Aorta (tissue), 5 donors: ENCODE results near the gene TAX1BP1. TPM values are rescaled to one million over a fixed set of nuclear protein-coding genes. Genes with fewer than 3 reads are reported as not detected.
"Not testable (repeated sequence)": the region's sequence is repeated elsewhere in the genome, so short reads cannot be mapped to it uniquely, and the experiment has no call there.

ENCODE experiments used
- ATAC-seq: fragments of 200-7000 bp; cut with Tn5 transposase; one replicate; pipeline ENCODE4 v1.9.1; 2022; ENCODE audit warnings: moderate library complexity; ENCODE audit not compliant: low FRiP score
- DNase-seq, 2 donors: peaks; one replicate each; pipeline ENCODE4 v3.0.0-alpha.2; 2020
- H3K27ac ChIP-seq, 2 donors: one replicate each; pipeline ENCODE4 v1.5.1; 2013; ENCODE audit warnings: low read length in 2 of 2, mild to moderate bottlenecking in 2 of 2, moderate library complexity in 2 of 2, control low read depth in 1 of 2, inconsistent platforms in 1 of 2, low read depth in 1 of 2
- H3K27me3 ChIP-seq, 2 donors: one replicate each; pipeline ENCODE4 v1.6.1; 2013; ENCODE audit warnings: control low read depth in 1 of 2, low read length in 1 of 2, mild to moderate bottlenecking in 1 of 2, moderate library complexity in 1 of 2; ENCODE audit not compliant: insufficient read depth in 2 of 2, control insufficient read depth in 1 of 2
- H3K36me3 ChIP-seq, 2 donors: one replicate each; pipeline ENCODE4 v1.6.1; 2013; ENCODE audit warnings: control low read depth in 1 of 2, low read length in 1 of 2, mild to moderate bottlenecking in 1 of 2; ENCODE audit not compliant: insufficient read depth in 2 of 2, control insufficient read depth in 1 of 2
- H3K4me1 ChIP-seq, 2 donors: one replicate each; pipeline ENCODE4 v1.6.1; 2013; ENCODE audit warnings: low read length in 2 of 2, control low read depth in 1 of 2, mild to moderate bottlenecking in 1 of 2, moderate library complexity in 1 of 2; ENCODE audit not compliant: insufficient read depth in 2 of 2, control insufficient read depth in 1 of 2
- H3K4me3 ChIP-seq, 2 donors: one replicate each; pipeline ENCODE4 v1.5.1; 2013; ENCODE audit warnings: low read length in 2 of 2, control low read depth in 1 of 2, mild to moderate bottlenecking in 1 of 2
- H3K9me3 ChIP-seq: one replicate; pipeline ENCODE4 v1.6.1; 2013; ENCODE audit warnings: mild to moderate bottlenecking, low read length; ENCODE audit not compliant: control insufficient read depth
- WGBS, 2 donors: extraction: QIAGEN DNeasy Blood & Tissue Kit; methylation state at CpG; one replicate each; pipeline ENCODE4 v1.1.7; 2013; 5-methylcytosine and 5-hydroxymethylcytosine counted together
- intact Hi-C, 2 donors: fragments of 100-400 bp; cut with DNase I; formaldehyde crosslinking; loops; one replicate each; pipeline versions ENCODE4 v1.14.2 to v1.15.0; 2022
- polyA plus RNA-seq, 2 donors: library from polyadenylated mRNA; stranded (reverse); fragments of 200-250 nt; gene quantifications; one replicate each; pipeline ENCODE4 v1.2.3, GENCODE V29; 2013
- total RNA-seq, 2 donors: library from RNA; stranded (reverse); fragmentation: NEBNext Ultra II Directional; extraction: Animal tissue kit (Norgen Biotek cat#: 25700); gene quantifications; one replicate each; pipeline ENCODE4 v1.2.1, GENCODE V29; 2021
- donor health status: healthy with polysubstance abuse.
- donor health status: Bipolar disorder and iron deficiency.
- donor health status: DM: no; HTN: no; CAD: no.
- donor health status: DM: no; HTN: no; CAD: no.
- donor health status: DM: yes; HTN: yes; CAD: no.

TAX1BP1 gene
- total and polyA plus RNA-seq, 4 donors = 68.4 to 113 (median 86.5) TPM

GRCh38 chr7:27742091-27742710, 2.2 kb downstream of the TAX1BP1 start:
- intact Hi-C loops = loop anchor here (5.0 to 10.0 kb wide), 3 partner anchors 40 to 283 kb away; no protein-coding TSS in a partner anchor
- WGBS, 2 donors = 77 to 80% methylated on average over 8 to 11 of the region's 11 CpGs

DNA sequence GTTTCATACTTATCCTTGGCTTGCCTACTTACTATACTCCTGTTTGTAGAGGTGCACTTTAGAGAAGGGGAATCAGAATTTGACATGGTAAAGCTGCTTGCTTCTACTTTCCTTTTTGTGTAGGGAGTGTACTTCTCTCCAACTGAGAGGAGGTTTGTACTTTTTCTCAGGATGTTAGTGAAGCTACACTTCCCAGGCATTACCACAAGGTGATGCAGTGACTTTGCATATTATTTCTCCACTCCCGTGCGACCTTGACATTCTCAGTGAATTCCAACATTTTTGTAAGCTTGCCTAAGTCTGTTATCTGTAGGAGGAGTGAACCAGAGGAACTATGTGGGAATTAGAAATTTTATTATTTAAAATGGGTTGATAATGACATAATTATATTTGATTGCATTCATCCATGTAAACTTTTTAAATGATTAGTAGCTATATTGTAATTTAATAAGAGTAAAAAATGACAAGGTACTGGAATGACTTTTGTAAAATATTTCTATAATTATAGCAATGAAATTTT, 5.2 kb downstream of the TAX1BP1 start:
- Histone ChIP-seq H3K4me3 (no peak overlapping the region), H3K36me3 (no peaks in the 10 kb centered on the region), H3K9me3 (no peaks in the 10 kb centered on the region), H3K4me1 (peaks cover 0 to 5% of the 10 kb centered on the region in 2 donors), H3K27me3 (no peaks in the 10 kb centered on the region), H3K27ac (no peak overlapping the region)
- intact Hi-C loops = loop anchor here (10.0 kb wide), 2 partner anchors 180 to 280 kb away; no protein-coding TSS in a partner anchor
- no peak for ATAC-seq
- no peak for DNase-seq
- 5 to 7% methylated on average over 2 of the region's 2 CpGs for WGBS, 2 donors

More at GRCh38 chr7:27742091-27742710, 2.2 kb downstream of the TAX1BP1 start:
- not testable (repeated sequence) for H3K4me1 ChIP-seq, H3K9me3 ChIP-seq, DNase-seq, ATAC-seq, H3K27ac ChIP-seq, H3K4me3 ChIP-seq, H3K36me3 ChIP-seq, H3K27me3 ChIP-seq

DNA sequence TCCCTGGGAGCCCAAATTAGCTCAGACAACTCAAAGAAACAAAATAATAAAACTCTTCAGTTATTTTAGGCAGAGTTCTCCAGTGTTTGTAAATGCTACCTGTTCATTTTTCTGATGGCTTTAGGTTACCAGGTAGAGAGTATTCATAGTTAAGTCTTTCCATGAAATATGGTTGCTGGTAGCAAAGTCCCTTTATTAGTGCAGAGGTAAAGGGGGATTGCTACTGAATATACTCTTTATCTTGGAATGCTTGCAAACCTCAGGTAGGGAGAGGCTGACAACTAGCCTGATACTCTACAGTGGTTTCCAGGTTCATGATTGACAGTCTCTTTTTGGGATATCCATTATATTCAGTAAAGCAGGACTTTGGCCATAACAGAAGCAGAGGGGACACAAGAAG, 6.5 kb downstream of the TAX1BP1 start:
- ATAC-seq (no peak), DNase-seq (no peak)
- Histone ChIP-seq H3K36me3 (peaks cover 0 to 3% of the 10 kb centered on the region in 2 donors), H3K4me3 (no peak overlapping the region), H3K4me1 (peaks cover 0 to 5% of the 10 kb centered on the region in 2 donors), H3K27ac (no peak overlapping the region), H3K27me3 (no peaks in the 10 kb centered on the region), H3K9me3 (no peaks in the 10 kb centered on the region)
- intact Hi-C loops = loop anchor here (10.0 kb wide), 2 partner anchors 178 to 278 kb away; no protein-coding TSS in a partner anchor

DNA sequence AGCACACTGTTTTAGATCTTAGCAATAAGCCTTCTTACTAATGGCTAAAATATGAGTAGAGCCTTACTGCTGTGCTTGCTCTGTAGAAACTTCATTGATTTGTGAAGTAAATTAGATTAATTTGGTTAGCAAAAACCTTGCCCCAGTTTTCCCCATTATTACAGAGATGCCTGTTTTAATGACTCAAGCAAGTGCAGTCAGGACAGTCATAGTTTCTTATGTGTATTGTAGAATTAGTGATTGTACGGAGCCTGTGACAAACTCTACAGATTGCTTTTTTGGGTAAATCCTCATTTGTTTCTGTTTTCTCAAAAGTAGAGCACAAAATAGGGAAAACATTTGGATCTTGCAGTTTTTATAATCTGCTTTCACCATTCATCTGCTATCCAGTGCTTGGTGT, 7.0 kb downstream of the TAX1BP1 start:
- intact Hi-C loops = loop anchor here (10.0 kb wide), 2 partner anchors 178 to 278 kb away; no protein-coding TSS in a partner anchor
- no peak for ATAC-seq
- Histone ChIP-seq H3K27me3 (no peaks in the 10 kb centered on the region), H3K4me1 (peaks cover 0 to 5% of the 10 kb centered on the region in 2 donors), H3K4me3 (no peak overlapping the region), H3K27ac (no peak overlapping the region), H3K9me3 (no peaks in the 10 kb centered on the region), H3K36me3 (peaks cover 0 to 3% of the 10 kb centered on the region in 2 donors)
- no peak for DNase-seq
- WGBS, 2 donors = 76 to 80% methylated on average over 1 of the region's 1 CpG

- Histone ChIP-seq H3K4me1 (peaks cover 0 to 5% of the 10 kb centered on the region in 2 donors), H3K27ac (peak overlapping the region; percentile 12 to 14), H3K27me3 (no peaks in the 10 kb centered on the region), H3K4me3 (no peak overlapping the region), H3K36me3 (peaks cover 0 to 3% of the 10 kb centered on the region in 2 donors), H3K9me3 (no peaks in the 10 kb centered on the region)
- DNase-seq (no peak), ATAC-seq (no peak)
- intact Hi-C loops = loop anchor here (10.0 kb wide), 2 partner anchors 177 to 277 kb away; no protein-coding TSS in a partner anchor
- 36 to 37% methylated on average over 4 of the region's 4 CpGs for WGBS, 2 donors
These were observed 7.8 kb downstream of the TAX1BP1 start for GRCh38 chr7:27747589-27748368.

GRCh38 chr7:27750316-27750715, 10.4 kb downstream of the TAX1BP1 start:
- intact Hi-C loops = no loop called here
- Histone ChIP-seq H3K4me3 (no peak overlapping the region), H3K27ac (no peak overlapping the region), H3K27me3 (no peaks in the 10 kb centered on the region), H3K9me3 (no peaks in the 10 kb centered on the region), H3K36me3 (peaks cover 0 to 3% of the 10 kb centered on the region in 2 donors), H3K4me1 (peaks cover 0 to 5% of the 10 kb centered on the region in 2 donors)
- ATAC-seq (no peak), DNase-seq (no peak)
- 92 to 96% methylated on average over 2 of the region's 2 CpGs for WGBS, 2 donors

- no peak for ATAC-seq
These were observed 12.1 kb downstream of the TAX1BP1 start for GRCh38 chr7:27751888-27752660.

GRCh38 chr7:27753863-27754262, 13.9 kb downstream of the TAX1BP1 start:
- ATAC-seq (no peak), DNase-seq (no peak)
- no peaks in the 10 kb centered on the region for H3K9me3 ChIP-seq
- no peak overlapping the region for H3K4me3 ChIP-seq
- H3K36me3 ChIP-seq = peaks cover 1 to 3% of the 10 kb centered on the region in 2 donors
- H3K27ac ChIP-seq = no peak overlapping the region
- intact Hi-C loops = no loop called here
- 70 to 72% methylated on average over 1 of the region's 1 CpG for WGBS, 2 donors
- no peaks in the 10 kb centered on the region for H3K27me3 ChIP-seq
- H3K4me1 ChIP-seq = peaks cover 0 to 2% of the 10 kb centered on the region in 2 donors

More at GRCh38 chr7:27751888-27752660, 12.1 kb downstream of the TAX1BP1 start:
- Histone ChIP-seq H3K36me3 (peaks cover 0 to 3% of the 10 kb centered on the region in 2 donors), H3K27me3 (no peaks in the 10 kb centered on the region), H3K9me3 (no peaks in the 10 kb centered on the region), H3K4me1 (peaks cover 0 to 3% of the 10 kb centered on the region in 2 donors), H3K4me3 (no peak overlapping the region), H3K27ac (no peak overlapping the region)
- intact Hi-C loops = no loop called here
- 92 to 93% methylated on average over 6 of the region's 6 CpGs for WGBS, 2 donors
- no peak for DNase-seq
